Lung (tissue), 12 donors: ENCODE results near the gene CYP19A1. TPM values are rescaled to one million over a fixed set of nuclear protein-coding genes. Genes with fewer than 3 reads are reported as not detected.

Experiments used
- ATAC-seq: fragments of 200-7000 bp; cut with Tn5 transposase; one replicate; pipeline ENCODE4 v1.9.1; 2020; ENCODE audit warnings: moderate number of reproducible peaks; ENCODE audit not compliant: insufficient read depth, low FRiP score
- DNase-seq, 3 donors: peaks; one replicate each; pipeline ENCODE4 v3.0.0-alpha.2; 2013 to 2017
- H3K27ac ChIP-seq, 2 donors: one replicate each; pipeline ENCODE4 v1.5.1; 2013; ENCODE audit warnings: mild to moderate bottlenecking in 2 of 2, moderate library complexity in 2 of 2, control low read depth in 1 of 2, inconsistent platforms in 1 of 2, low read depth in 1 of 2, low read length in 1 of 2
- H3K27me3 ChIP-seq, 3 donors: one replicate each; pipeline ENCODE4 v1.5.1; 2013; ENCODE audit warnings: low read length in 2 of 3; ENCODE audit not compliant: control insufficient read depth in 3 of 3, insufficient read depth in 3 of 3
- H3K36me3 ChIP-seq, 4 donors: one replicate each; pipeline ENCODE4 v1.5.1; 2013; ENCODE audit warnings: low read length in 4 of 4, mild to moderate bottlenecking in 1 of 4, moderate library complexity in 1 of 4; ENCODE audit not compliant: control insufficient read depth in 4 of 4, insufficient read depth in 4 of 4
- H3K4me1 ChIP-seq, 5 donors: one replicate each; pipeline ENCODE4 v1.5.1; 2013; ENCODE audit warnings: low read length in 5 of 5, mild to moderate bottlenecking in 2 of 5, moderate library complexity in 1 of 5; ENCODE audit not compliant: control insufficient read depth in 5 of 5, insufficient read depth in 5 of 5
- H3K4me3 ChIP-seq: one replicate; pipeline ENCODE4 v1.5.1; 2013; ENCODE audit warnings: mild to moderate bottlenecking, control low read depth, moderate library complexity
- H3K9ac ChIP-seq, 2 donors: one replicate each; pipeline ENCODE4 v1.5.1; 2013; ENCODE audit warnings: low read length in 2 of 2, control low read depth in 1 of 2; ENCODE audit not compliant: insufficient read depth in 1 of 2
- H3K9me3 ChIP-seq, 4 donors: one replicate each; pipeline ENCODE4 v1.5.1; 2013; ENCODE audit warnings: low read length in 3 of 4, mild to moderate bottlenecking in 1 of 4, moderate library complexity in 1 of 4; ENCODE audit not compliant: control insufficient read depth in 4 of 4, insufficient read depth in 3 of 4
- WGBS, 2 donors: extraction: QIAGEN DNeasy Blood & Tissue Kit; methylation state at CpG; one replicate each; pipeline ENCODE4 v1.1.7; 2013; 5-methylcytosine and 5-hydroxymethylcytosine counted together
- polyA plus RNA-seq, 2 donors: library from polyadenylated mRNA; stranded (reverse); fragments of 200-250 nt; gene quantifications; one replicate each; pipeline ENCODE4 v1.2.1, GENCODE V29; 2013
- total RNA-seq, 2 donors: library from RNA; depleted of rRNA in 1 of 2; stranded (reverse); fragments of >200 nt in 1 of 2; gene quantifications; one replicate each; pipeline ENCODE4 v1.2.1, GENCODE V29; 2014 to 2021
- TF ChIP-seq, protein P1 (sequence below): IDR thresholded peaks from 2 replicates; pipeline ENCODE4 v1.5.1; 2012; ENCODE audit warnings: mild to moderate bottlenecking; ENCODE audit errors: control extremely low read depth, extremely low read depth
- donor health status: control.
- donor health status: control.
- donor health status: Bipolar disorder and iron deficiency.
- donor health status: healthy.
- donor health status: DM: yes; HTN: yes; CAD: no.

The CYP19A1 gene
- total and polyA plus RNA-seq, 4 donors: 0.37 to 9.6 (median 2.4) TPM

DNA sequence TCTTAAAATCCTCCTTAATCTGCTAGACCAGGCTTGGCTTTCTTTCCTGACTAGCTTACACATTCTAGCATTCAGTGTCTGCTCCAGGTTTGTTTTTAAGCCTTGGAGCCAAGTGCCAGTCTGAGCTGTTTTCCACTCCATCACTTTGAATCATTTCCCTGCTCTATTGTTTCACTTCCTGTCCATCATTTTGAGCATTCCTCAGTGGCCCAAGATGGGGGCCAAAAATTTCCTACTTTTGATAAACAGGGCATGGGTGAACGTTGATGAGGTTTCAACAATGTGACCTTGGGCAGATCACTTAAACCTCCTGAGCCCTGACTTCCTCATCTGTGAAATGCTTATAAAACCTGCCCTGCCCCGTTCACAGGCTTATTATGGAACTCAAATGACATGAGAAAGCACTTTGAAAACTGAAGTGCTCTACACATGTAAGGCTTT, 4.4 kb downstream of the CYP19A1 start:
- H3K4me1 ChIP-seq: peaks cover 0 to 14% (median 0%) of the 10 kb centered on the region in 5 donors
- WGBS, 2 donors: 6 to 8% methylated on average over 2 of the region's 2 CpGs
- ATAC-seq (no peak), DNase-seq (peak in 2 of 3 donors; percentile 9 to 61)
- TF ChIP-seq, protein P1, sequence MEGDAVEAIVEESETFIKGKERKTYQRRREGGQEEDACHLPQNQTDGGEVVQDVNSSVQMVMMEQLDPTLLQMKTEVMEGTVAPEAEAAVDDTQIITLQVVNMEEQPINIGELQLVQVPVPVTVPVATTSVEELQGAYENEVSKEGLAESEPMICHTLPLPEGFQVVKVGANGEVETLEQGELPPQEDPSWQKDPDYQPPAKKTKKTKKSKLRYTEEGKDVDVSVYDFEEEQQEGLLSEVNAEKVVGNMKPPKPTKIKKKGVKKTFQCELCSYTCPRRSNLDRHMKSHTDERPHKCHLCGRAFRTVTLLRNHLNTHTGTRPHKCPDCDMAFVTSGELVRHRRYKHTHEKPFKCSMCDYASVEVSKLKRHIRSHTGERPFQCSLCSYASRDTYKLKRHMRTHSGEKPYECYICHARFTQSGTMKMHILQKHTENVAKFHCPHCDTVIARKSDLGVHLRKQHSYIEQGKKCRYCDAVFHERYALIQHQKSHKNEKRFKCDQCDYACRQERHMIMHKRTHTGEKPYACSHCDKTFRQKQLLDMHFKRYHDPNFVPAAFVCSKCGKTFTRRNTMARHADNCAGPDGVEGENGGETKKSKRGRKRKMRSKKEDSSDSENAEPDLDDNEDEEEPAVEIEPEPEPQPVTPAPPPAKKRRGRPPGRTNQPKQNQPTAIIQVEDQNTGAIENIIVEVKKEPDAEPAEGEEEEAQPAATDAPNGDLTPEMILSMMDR: no peak
- no peaks in the 10 kb centered on the region for H3K9me3 ChIP-seq
- no peak overlapping the region for H3K9ac ChIP-seq
- no peak overlapping the region for H3K4me3 ChIP-seq
- no peak overlapping the region for H3K27ac ChIP-seq
- no peaks in the 10 kb centered on the region for H3K27me3 ChIP-seq
- H3K36me3 ChIP-seq: no peaks in the 10 kb centered on the region

DNA sequence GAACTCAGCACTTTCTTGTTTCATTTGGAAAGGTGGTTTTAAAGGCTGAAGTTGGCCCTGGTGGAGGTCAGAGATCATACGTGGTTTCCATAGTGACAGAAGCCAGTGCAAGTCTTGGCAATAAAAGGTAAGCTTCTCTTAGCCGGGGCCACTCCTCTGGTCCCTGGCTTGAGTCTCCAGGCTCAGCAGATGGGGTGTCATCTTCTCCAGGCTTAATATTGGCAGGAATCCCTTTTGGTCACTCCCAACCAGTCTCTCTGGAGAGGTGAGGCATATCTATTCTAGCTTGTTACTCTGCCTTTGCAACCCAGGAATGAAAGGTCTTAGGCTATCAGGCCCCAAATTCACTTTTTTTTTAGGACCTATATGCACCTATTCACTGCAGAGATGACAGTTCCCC, 4.8 kb downstream of the CYP19A1 start:
- DNase-seq (no peak), ATAC-seq (no peak)
- TF ChIP-seq, protein P1: no peak
- no peak overlapping the region for H3K4me3 ChIP-seq
- H3K27ac ChIP-seq: no peak overlapping the region
- no peaks in the 10 kb centered on the region for H3K9me3 ChIP-seq
- 86 to 94% methylated on average over 2 of the region's 2 CpGs for WGBS, 2 donors
- peaks cover 0 to 14% (median 0%) of the 10 kb centered on the region in 5 donors for H3K4me1 ChIP-seq
- no peak overlapping the region for H3K9ac ChIP-seq
- H3K36me3 ChIP-seq: no peaks in the 10 kb centered on the region
- no peaks in the 10 kb centered on the region for H3K27me3 ChIP-seq

DNA sequence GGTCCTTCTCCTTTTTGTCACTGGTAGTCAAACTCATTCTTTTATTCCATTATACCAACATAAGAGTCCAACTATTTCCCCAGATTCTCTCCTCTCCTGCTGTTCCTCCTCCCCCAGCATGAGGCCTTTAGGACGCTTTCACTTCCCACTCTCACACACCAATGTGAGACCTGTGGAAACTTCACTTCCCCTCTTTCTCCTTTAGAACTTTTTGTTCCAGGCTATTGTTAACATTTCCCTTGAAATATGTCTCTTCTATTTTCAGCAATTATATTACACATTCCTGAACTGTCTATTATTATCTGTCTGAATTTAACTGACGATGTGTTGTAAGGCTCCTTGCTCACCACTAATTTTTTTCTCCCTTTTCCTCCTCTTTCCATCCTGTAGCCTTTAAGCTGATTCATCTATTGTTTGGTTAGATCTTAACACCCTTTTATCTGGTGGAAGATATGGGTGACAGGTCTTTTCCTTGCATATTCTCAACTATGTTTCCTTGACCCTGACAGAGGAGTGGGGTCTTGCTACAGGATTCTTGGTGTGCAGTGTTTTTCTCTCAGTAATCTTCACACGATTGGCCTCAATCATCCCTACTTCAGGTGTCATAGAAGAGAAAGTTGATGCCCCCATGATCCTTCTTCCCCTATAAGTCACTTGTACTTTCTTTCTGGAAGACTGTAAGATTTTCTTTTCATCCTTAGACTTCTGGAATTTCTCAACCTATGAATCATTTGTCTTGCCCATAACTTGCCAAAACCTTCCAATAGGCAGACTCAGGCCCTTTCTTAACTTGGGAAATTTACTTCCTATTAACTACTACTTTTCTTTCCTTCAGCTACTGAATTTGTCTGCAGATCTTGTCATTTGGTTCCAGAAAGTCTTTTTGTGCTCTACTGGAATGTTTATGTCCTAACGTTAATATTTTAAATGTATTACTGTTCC, 5.9 kb downstream of the CYP19A1 start:
- WGBS, 2 donors: 63 to 71% methylated on average over 4 of the region's 4 CpGs
- H3K27ac ChIP-seq: no peak overlapping the region
- H3K9ac ChIP-seq: no peak overlapping the region
- H3K36me3 ChIP-seq: no peaks in the 10 kb centered on the region
- H3K4me3 ChIP-seq: no peak overlapping the region
- DNase-seq: no peak
- peak; percentile 24 for ATAC-seq
- H3K9me3 ChIP-seq: no peaks in the 10 kb centered on the region
- TF ChIP-seq, protein P1: no peak
- peaks cover 0 to 14% (median 0%) of the 10 kb centered on the region in 5 donors for H3K4me1 ChIP-seq
- H3K27me3 ChIP-seq: no peaks in the 10 kb centered on the region
